Renal pelvis (tissue), 4 donors: Measurements from ENCODE around the gene LTBP1. TPM values are rescaled to one million over a fixed set of nuclear protein-coding genes. Genes with fewer than 3 reads are reported as not detected.
"Not testable (repeated sequence)": the region's sequence is repeated elsewhere in the genome, so short reads cannot be mapped to it uniquely, and the experiment has no call there.

Experiments
- DNase-seq: peaks from one replicate; pipeline ENCODE4 v3.0.0-alpha.2; 2013
- polyA plus RNA-seq, 3 donors: library from polyadenylated mRNA; unstranded; fragments of 120-200 nt; gene quantifications; one replicate each; pipeline ENCODE4 v1.2.1, GENCODE V29; 2013; ENCODE audit not compliant: insufficient read length in 3 of 3

The LTBP1 gene
- polyA plus RNA-seq, 3 donors, result 69.0 to 86.2 (median 74.6) TPM

- no peak for DNase-seq
Observed at GRCh38 chr2:33342171-33342570, 395.4 kb downstream of the LTBP1 start.

- no peak for DNase-seq
Observed at GRCh38 chr2:33342705-33343104, 396.0 kb downstream of the LTBP1 start.

- DNase-seq, result no peak
Observed at GRCh38 chr2:33343387-33343895, 396.7 kb downstream of the LTBP1 start.

GRCh38 chr2:33344230-33344629, 397.5 kb downstream of the LTBP1 start:
- DNase-seq, result no peak

GRCh38 chr2:33347856-33348255, 401.1 kb downstream of the LTBP1 start:
- DNase-seq, result no peak

GRCh38 chr2:33350632-33351031, 403.9 kb downstream of the LTBP1 start:
- no peak for DNase-seq

- no peak for DNase-seq
Observed at GRCh38 chr2:33351781-33352180, 405.0 kb downstream of the LTBP1 start.

GRCh38 chr2:33354981-33355380, 408.2 kb downstream of the LTBP1 start:
- DNase-seq, result no peak

GRCh38 chr2:33358878-33359277, 412.1 kb downstream of the LTBP1 start:
- DNase-seq, result no peak

GRCh38 chr2:33363325-33364298, 416.9 kb downstream of the LTBP1 start:
- no peak for DNase-seq

- no peak for DNase-seq
Observed at GRCh38 chr2:33365264-33365970, 418.7 kb downstream of the LTBP1 start.

GRCh38 chr2:33366473-33366872, 419.7 kb downstream of the LTBP1 start:
- no peak for DNase-seq

- not testable (repeated sequence) for DNase-seq
Observed at GRCh38 chr2:33368524-33368923, 421.8 kb downstream of the LTBP1 start.

- no peak for DNase-seq
Observed at GRCh38 chr2:33369191-33369590, 422.4 kb downstream of the LTBP1 start.

- DNase-seq, result no peak
Observed at GRCh38 chr2:33370636-33371265, 424.0 kb downstream of the LTBP1 start.

- no peak for DNase-seq
Observed at GRCh38 chr2:33371304-33372090, 424.7 kb downstream of the LTBP1 start.

GRCh38 chr2:33372940-33373553, 426.3 kb downstream of the LTBP1 start:
- DNase-seq, result peak; percentile 43

GRCh38 chr2:33373986-33374385, 427.2 kb downstream of the LTBP1 start:
- DNase-seq, result no peak

- no peak for DNase-seq
Observed at GRCh38 chr2:33375054-33375453, 428.3 kb downstream of the LTBP1 start.

GRCh38 chr2:33377048-33377447, 430.3 kb downstream of the LTBP1 start:
- no peak for DNase-seq
